D341Med (cell line): ENCODE measurements around the gene COL16A1.

Source experiments
- DNase-seq: peaks from one replicate; pipeline ENCODE4 v3.0.0; 2012; ENCODE audit warnings: low spot score

Gene COL16A1

DNA sequence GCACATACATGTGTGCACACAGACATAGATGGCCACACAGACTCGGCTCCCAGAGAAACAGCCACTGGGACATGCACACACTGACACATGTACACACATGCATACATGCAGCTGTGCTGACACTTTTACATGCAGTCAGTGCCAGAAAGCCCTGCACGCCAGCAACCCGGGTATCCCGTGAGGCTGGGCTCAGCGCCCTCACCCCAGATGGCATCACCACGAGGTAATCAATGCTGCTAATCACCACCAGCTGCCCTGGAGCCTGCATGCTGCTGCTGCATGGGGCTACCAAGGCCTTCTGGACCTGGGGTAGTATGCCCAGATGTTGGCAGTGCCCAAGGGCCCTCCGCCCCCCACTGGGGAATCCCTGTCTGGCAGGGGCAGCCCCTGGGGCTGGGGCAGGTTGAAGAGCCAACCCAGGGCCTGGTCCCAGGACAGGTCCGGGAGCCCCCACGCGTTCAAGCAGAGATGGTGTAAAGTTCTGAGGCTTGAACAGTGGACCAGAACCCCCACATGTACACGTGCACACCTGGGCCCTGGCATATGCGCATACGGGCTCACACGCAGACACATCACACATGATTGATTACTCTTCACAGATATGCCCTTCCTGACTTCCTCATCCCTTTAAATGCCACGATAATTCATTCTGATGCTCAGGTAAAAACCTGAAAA is 2.7 kb upstream of the COL16A1 start:
- peak; percentile 76 for DNase-seq

DNA sequence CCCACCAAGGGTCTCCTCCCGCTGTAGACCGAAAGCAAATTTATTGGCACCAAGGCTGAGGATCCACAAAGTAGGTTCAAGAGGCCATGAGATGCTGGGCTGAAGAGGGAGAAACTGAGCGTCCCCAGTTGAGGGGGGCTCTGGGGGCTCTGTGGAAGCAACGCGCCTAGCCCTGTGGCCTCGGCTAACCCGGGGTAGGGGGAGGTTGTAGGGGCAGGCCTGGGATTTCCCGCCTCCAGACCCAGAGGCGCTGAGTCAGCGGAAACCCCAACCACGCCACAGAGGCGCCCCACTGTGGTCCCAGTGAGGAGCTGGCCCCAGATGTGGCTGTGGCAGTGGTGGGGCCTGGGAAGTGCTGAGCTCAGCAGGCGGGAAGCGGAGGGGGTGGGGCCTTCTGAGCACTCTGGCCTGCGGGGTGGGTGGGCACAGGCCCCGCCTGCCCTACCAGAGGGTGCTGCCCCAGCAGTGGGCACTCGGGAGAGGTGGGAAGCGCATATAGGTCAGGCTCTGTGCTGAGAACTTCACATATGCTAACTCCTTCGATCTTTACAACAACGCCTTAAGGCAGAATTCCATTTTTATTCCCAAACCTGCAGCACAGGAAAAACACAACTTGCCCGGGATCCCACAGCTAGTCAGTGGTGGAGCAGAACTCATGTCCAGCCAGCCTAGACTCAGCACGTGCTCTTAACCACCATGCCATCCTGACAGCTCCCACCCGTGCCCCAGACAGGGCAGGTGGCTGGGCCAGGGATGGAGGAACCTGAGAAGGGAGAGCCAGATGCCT is 1.5 kb upstream of the COL16A1 start:
- DNase-seq: peak; percentile 48

DNA sequence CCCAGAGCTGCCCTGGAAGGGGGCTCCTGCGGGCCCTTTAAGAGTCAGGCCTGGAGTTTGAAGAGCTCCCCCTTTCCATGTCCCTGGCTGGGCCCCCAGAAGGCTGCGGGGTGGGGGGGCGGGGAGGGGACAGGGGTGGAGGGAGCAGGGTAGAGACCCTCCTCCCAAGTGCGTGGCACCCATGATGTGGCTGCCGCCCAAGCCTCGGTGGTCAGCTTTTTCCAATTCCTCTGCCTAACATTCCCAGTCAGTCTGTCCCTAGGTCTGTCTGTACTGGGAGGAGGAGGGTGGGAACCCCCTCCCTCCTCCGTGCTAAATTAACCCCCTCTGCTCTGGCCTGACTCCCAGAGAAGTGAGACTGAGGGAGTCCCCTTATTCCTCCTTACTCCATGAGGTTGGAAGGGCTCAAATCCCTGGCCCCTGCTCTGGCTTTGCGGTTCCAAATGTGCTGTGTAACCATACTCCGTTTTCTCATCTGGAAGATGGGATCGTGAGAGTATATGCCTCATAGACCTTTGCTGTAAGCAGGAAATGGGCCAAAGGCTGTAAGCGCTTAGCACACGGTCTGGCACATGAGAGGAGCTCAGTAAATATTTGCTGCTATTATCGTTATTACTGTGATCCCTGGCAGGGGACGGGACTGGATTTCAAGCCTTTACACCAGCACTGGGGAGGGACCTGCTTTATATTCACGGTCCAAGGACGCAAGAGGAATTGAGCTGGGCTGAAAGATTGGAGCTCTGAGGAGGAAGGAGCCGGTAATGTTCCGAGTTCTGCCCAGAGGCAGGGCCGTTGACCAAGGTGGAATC is 658 bp upstream of the COL16A1 start:
- DNase-seq: no peak

DNA sequence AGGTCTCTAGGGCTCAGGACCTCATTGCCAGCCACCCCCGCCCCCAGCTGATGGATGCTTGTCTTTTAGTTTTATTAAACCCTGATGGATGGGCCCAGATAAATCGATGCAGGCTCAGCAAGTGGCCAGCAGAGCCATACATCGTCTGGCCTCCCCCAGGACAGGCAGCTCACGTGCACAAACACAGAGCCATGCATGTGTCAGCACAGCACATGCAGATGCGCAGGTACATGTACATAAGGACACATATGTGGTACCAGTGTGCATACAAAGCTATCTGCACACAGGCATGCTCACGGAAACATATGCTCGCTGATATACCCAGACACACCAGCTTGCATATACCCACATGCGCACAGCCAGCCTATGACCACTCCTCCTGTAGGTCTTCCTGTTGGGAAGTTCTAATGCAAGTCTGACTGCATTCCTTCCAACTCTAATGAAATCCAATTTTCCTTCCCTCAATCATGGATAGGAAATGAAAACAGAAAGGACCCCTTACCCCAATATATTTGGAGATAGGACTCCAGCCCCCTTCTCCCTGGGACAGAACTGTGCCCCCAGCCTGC is 897 bp downstream of the COL16A1 start:
- DNase-seq: no peak

DNA sequence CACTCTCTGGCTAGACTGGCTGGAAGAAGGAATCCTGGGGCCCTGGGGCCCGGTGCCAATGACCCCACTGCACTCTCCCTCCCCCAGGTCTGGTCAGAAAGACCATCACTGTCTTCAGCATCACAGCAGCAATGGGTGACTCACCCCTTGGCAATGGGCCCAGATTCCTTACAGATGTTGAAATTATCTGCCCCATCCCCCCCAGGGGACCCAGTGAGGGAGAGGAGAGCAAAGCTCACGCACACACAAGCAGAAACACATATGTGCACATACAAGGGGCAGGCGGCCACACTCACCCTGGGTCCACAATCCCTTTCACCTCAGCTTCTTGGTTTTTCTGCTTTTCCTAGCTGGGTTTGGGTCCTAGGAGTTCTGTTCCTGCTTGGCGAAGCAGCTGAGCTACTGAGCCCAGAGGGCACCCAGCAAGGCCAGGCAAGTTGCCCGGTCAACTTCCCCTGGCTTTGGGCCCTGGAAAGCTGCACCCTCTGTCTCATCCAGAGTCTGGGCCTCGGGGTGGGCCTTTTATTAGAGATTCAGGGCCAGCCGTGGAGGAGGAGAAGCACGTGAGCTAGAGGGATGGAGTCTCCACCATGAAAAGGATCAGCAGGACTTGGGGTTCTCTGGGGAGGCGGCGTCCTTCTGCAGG is 2.6 kb downstream of the COL16A1 start:
- DNase-seq: no peak

DNA sequence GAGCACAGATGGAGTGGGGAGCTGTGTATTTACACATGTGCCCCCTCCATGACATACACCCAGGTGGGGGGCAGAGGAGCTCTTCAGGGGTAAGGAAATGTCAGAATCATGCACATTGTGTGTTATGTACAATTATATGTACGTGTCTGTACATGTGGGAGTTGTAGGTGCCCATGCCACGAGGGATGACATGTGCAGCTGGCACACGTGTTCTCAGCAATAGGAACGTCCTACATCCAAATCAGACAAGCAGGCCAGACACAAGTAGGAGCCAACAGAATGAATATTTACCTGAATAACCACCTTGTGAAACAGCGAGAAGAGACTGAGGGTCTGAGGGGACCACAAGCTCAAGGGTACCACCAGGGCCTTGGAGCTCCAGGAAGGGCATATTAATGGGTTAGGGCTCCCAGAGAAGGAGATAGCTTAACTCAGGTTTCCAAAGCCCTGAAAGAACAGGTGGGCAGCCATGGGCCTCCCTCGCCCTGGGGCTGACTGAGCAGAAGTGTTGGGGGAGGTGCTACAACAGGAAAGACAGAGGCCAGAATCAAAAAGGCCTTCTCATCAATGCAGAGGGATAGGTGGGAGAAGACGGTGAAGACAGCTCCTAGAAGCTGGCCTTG is 3.2 kb downstream of the COL16A1 start:
- DNase-seq: no peak

DNA sequence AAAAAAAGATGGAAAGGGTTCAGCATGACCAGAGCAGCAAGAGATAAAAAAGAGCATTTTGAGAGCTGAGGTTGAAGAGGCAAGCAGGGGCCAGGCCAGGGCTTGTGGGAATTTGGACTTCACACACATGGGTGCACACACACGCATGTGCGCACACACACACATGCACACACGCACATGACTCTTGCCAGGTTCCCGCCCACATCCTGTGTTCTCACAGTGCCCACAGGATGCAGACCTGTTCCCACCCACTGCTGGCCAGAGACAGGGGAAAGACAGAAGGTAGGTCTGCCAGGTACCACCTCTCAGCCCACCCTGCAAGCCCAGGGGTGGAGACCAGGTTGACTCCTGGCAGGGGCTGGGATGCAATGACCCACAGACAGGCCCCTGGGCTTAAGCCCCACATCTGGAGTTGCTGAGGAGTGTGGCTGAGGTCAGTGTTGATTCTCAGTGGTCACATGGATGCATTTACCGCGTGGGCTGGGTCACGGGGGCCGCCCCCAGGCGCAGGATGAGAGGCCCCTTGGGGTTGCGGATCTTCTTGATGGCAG is 4.4 kb downstream of the COL16A1 start:
- DNase-seq: no peak

DNA sequence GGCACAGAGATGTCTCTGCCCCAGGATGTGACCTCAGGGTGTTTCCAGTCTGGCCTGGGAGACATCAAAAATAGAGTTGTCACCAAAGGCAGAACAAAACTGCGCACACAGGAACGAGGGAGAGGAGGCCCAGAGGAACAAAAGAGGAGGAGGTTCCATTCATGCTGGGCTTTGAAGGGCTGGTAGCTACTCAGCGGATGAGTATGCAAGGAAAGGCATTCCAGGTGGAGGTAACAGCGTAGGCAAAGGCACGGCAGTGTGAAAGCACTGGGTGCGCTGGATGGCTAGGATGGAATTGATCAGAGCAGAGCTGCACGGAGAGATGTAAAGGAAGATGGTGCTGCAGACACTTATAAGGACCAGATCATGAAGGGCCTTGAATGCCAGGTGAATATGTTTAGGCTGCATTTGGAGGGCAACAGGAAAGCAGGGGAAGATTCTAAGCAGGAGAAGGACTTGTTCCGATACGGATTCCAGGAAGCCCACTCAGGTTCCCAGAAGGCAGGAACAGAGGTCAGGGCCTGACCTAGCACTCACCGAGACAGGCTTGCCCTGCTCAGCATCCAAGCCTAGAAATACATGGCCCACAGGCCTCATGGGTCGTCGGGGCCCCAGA is 6.3 kb downstream of the COL16A1 start:
- DNase-seq: no peak

DNA sequence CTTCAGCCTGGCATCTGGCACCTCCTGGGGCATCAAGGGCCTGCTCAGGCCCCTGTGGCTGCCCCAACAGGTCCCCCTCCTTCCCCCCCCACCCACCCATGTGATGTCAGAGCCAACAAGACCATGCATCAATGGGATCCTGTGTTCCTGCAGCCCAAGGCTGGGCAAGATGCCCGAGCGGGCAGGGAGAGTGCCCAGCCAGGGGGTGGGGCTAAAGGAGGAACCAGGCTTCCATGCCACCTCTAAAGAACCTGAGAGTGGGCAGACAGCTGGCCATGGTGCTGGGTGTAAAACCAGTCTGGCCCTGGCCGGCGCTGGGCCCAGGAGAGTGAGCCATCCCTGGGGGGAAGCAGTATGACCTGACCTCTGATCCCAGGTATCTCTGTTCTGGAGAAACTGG is 7.6 kb downstream of the COL16A1 start:
- DNase-seq: no peak

DNA sequence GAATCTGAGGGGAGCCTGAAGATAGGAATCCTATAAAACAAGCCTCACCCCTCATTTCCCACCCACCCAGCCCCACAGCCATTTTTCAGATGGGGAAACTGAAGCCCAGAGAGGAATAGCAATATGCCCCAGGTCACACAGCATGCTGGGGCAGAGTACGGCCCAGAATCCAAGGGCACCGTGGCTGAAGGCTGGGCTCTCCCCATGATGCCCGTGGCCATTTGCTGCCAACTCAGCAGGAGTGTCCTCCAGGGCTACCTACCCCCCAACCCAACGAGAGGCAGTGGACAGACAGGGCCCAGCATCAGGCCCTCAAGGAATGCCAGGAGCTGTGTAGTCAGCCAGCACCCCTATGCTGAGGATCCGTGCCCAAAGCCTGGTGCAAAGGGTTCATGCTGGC is 8.5 kb downstream of the COL16A1 start:
- no peak for DNase-seq

DNA sequence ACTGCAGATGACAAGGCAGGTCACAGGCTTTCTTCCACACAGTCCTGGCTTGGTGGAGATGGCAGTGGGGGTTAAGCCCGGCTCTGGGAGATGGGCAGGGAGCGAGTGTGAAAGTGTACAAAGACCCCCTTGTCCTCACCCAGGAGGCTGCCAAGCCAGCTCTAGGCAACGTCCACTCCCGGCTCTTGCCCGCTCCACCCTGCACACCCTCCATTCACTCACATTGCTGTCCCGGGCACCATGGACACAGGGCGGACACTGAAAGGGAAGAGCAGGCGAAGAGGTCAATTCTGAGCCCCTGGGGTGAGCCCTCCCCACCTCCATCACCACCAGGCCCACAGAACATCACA is 8.9 kb downstream of the COL16A1 start:
- DNase-seq: no peak

DNA sequence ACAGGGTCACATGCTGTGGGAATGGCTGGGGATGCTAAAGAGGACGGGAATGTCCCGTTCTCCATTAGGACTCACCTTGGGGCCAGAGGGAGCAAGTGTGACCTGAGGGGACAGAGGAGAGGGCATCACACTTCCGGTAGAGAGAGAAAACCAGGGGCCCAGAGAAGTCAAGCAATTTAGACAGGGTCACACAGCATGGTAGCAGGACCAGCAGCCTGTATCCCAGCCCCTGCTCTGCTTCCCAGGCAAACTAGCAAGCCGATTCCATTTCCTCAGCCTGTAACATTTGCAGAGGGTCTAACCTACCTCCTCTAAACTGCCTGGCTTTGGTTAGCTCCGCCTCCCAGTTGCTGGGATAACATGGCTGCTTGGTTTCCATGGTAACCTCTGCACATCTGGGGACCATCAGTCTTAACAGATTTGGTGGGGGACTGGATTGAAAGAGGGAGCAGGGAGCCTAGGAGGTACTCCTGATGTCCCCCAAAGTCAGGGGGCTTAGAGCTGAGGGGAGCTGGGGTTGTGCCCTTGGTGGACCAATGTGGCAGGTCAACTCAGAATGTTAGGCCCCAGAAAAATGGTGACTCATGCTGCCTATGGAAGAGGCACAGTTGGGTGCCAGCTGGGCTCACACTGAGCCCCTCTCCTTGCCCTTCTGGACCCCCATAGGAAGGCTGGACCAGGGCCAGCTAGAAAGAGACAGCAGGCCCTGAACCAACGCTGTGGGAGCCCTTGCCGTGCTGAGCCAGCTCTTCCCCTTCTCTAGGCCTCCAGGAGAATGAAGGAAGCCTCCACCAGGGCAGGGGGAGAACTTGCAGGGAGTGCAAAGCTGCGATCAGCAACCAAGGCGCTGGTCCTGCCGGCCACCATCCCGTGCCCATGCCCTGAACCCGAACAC is 9.5 kb downstream of the COL16A1 start:
- no peak for DNase-seq

DNA sequence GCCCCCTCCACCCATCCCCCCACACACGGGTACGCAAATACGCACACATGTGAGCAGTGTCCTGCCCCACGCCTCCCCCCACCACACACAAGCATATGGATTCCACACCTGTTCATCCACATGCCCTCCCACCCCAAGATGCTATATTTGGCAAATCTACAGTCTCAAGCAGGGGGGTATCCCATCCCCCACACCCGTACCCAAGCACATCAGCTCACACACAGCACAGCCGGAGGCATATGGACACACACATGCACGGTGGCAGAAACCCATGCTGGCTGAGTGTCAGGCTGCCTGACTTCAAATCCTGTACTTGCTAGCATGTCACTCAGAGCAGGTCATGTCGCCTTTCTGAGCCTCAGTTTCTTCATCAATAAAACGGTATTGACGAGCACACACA is 10.6 kb downstream of the COL16A1 start:
- no peak for DNase-seq

DNA sequence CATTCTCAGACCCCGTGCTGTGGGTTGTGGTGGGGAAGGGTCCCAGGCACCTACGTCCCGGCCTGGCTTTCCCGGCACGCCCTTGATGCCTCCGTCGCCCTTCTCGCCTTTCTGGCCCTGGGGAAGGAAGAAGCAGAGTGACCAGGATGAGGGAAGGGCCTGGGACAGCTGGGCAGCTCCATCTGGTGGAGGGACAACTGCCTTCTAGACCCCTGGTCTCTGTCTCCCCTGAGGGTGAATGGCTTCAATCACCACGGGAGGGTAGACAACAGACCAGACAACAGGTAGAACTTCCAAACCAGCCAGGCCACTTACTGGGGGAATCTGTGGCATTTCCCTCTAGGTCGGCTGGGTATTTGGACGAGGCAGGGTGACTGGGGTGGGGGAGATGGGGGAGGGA is 11.9 kb downstream of the COL16A1 start:
- DNase-seq: no peak

DNA sequence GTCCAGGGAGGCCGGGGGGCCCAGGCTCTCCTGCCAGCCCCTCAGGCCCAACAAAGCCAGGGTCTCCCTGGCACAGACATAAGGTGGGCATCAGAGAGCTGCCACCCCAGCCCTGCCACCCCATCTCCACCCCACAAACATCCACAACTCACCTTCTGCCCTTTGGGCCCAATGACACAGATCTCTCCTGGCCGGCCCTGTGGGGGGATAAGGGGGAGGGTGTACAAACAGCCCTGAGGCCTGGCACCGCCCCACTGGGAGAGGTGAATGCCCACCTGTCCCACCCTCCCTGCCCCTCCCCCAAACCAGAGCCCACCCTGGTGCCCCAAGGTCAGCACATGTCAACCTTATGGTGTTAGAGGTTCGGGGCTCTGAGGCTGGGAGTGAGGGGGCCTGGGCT is 12.4 kb downstream of the COL16A1 start:
- no peak for DNase-seq

DNA sequence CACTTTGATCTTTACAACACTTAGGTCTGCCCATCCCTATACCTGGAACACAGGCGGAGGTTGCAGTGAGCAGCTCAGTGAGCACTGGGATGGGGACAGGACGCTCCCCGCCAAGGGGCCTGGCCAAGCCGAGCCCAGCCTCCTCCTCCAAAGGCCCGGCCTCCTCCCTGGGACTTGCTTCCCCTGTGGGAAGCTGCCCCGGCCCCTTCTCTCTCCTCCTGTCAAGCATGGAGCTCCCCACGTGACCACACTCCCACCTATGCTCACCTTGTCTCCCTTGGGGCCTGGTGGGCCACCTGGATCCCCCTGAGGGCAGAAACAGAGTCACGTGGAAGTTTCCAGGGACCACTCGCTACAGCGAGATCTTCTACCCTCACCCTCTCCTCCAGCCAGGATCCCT is 12.9 kb downstream of the COL16A1 start:
- no peak for DNase-seq

DNA sequence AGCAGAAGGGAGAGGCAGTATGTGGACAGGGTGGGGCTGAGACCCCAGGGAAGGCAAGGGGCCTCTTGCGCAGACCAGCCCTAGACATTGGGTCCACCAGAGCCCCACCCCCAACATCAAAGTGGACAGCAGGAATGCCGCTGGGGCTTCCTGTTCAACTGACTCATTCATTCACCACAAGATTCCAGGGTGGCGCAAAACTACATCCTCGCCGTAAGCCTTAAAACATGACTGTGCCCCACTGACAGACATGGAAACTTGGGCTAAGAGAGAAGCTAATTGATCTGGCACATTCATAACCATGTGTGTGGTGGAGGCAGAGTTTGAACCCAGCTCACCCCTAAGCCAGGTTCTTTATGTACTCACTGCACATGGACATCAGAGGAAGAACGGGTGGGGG is 14.0 kb downstream of the COL16A1 start:
- DNase-seq: no peak

DNA sequence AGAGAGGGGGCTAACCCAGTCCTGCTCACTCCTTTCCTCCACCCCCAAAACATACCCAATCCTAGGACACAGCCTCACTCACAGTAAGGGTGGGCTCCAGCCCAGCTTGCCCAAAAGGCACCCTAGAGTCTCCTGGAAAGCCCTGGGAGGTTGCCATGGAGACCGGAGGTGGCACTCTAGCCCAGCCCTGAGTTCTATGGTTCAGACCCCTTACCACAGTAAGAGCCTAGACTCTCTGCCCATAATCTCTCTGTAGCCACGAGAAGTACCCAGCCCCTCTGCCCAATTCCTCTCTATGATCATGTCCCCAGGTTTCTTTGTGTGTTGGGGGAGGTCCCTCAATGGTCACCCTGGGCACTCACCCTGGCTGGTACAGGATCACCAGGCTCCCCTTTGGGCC is 14.4 kb downstream of the COL16A1 start:
- no peak for DNase-seq

DNA sequence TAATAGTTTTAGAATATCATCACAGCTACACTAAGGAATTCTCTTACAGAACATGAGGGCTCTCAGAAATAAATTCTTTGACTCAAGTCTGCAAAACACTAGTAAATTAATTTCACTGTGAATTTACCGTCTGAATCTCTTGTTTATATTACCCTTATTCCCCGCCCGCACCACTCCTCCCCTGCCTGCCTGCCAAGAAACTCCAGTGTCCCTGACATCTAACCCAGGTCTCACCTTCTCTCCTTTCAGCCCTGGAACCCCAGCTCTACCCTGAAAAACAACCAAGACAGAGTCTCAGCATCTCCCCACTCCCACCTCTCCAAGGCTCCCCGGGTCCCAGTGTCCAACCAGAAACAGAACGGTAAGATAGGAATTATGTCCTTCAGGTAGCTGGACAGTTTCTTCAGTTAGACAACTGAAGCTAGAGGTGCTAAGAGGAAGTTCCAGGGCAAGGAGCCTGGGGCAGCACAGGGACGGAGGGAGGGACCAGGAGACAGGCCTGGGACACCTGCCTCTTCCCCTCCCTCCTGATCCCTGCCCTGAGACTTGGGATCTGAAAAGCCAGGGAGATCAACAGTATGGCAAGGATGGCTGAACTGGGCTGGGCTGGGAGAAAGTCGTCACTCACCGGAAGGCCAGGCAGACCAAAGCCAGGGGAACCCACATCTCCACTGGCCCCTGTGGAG is 15.4 kb downstream of the COL16A1 start:
- DNase-seq: no peak
